GM15510 (cell line): ENCODE measurements around the gene ALK.

ENCODE experiments used
- POLR2A ChIP-seq: IDR thresholded peaks from 3 replicates; pipeline ENCODE4 v1.6.1; 2011; ENCODE audit warnings: borderline replicate concordance; ENCODE audit not compliant: insufficient read length; ENCODE audit errors: extremely low read depth

Gene ALK

GRCh38 chr2:29920631-29921559 lies 491 bp downstream of the ALK start:
- no peak for TF ChIP-seq POLR2A

DNA sequence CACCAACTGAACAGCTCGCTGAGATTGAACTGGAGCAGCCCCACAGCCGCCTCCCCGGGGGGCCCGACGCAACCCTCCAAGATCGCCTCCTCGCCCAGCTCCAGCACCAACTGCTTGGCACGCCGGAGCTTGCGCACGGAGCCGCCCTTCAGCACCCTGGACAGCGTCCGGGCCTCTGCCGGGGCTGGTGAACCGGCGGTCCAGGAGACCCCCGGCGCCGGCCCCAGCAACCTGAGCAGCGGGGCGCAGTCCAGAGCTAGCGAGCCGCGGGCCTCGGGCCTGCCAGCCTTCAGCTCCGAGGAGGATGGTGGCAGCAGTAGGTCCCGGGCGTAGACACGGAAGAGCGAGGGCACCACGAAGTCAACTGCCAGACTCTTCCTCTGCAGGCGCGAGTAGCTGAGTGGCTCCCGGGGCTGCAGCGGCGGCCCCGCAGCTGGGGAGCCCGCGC lies 1.2 kb downstream of the ALK start:
- TF ChIP-seq POLR2A = no peak

- TF ChIP-seq POLR2A = no peak
Measured at GRCh38 chr2:29918941-29919340, 2.4 kb downstream of the ALK start.

- TF ChIP-seq POLR2A = no peak
Measured at GRCh38 chr2:29917781-29918180, 3.6 kb downstream of the ALK start.

GRCh38 chr2:29916571-29916970 lies 4.8 kb downstream of the ALK start:
- TF ChIP-seq POLR2A = no peak

DNA sequence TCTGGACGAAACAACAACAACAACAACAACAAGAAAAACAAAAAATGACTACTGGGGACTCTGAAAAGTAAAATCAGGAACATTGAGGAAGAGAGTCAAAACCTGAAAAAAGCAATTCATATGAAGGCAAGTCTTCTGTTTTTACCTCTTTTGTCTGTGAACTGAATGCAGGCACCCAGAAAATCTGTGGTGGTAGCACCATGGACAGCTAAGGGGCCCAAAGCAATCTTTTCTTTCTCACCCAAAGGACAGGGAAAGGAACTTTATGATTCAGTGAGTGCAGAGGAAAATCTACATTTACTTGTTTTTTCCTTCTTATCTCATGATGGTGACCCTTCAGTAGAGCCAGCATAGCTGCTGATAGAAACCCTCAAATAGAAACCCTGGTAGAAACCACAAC lies 10.4 kb downstream of the ALK start:
- no peak for TF ChIP-seq POLR2A

GRCh38 chr2:29910465-29910864 lies 10.9 kb downstream of the ALK start:
- TF ChIP-seq POLR2A = no peak

DNA sequence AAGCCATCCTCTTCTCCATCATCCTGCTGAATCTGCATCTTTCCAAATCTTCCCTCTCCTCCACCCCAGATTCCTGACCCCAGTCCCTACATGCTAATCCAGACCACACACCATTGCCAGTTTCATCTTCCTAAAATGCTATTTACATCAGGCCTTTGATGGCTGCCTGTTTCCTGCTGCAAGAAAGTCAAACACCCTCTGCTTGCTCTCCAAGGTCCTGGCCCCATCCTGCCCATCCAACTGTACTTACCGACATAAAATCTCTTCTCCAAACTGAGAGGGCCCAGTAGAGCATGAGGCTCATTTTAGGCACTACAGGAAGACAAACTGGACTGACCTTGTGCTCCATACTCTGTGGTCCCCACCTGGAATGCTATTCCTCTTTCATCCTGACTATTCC lies 19.0 kb downstream of the ALK start:
- no peak for TF ChIP-seq POLR2A

DNA sequence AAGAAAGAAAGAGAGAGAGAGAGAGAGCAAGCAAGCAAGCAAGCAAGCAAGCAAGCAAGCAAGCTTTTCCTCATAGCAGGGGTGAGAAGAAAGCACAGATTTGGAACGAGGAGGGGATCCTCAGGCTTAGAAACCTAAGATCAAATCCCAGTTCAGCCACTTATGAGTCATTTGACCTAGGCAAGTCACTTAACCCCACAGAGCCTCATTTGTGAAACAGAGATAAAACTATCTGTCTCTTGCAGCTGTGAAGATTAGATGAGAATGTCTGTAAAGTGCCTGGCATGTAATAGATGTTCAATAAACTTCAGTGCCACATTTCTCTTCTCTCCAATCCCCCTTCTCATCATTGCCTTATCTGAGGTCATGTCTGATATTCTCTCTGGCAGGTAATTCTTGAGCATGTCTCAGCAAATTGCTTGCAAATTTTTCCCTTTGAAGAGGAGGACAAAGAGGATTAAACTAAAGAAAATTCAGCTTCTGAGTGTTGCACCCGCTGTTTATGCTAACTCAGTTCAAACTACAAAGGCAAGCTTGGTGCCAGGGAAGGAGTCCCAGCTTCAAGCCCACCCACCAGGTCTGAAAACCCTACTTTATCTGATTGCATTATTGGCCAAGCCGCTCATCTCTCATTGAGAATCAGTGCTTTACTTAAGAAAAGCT lies 20.3 kb downstream of the ALK start:
- TF ChIP-seq POLR2A = no peak

DNA sequence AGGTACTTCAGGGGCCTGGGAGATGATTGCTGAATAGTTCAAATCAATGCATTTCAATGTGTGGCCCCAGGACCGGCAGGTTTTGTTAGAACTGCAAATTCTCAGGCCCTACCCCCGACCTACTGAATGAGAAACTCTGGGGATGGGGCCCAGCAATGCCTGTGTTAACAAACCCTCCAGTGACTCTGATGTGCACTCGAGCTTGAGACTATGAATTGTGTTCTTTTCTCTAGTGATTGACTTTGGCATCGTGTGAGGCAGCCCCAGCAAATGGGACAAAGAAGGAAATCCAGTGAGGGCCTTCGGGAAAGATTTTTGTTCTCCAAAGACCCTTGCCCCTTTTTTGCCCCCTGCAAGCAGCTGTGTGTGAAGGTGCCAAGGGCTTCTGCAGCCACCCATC lies 22.4 kb downstream of the ALK start:
- no peak for TF ChIP-seq POLR2A

GRCh38 chr2:29894822-29895614 lies 26.4 kb downstream of the ALK start:
- TF ChIP-seq POLR2A = no peak

GRCh38 chr2:29892585-29893259 lies 28.7 kb downstream of the ALK start:
- TF ChIP-seq POLR2A = no peak

DNA sequence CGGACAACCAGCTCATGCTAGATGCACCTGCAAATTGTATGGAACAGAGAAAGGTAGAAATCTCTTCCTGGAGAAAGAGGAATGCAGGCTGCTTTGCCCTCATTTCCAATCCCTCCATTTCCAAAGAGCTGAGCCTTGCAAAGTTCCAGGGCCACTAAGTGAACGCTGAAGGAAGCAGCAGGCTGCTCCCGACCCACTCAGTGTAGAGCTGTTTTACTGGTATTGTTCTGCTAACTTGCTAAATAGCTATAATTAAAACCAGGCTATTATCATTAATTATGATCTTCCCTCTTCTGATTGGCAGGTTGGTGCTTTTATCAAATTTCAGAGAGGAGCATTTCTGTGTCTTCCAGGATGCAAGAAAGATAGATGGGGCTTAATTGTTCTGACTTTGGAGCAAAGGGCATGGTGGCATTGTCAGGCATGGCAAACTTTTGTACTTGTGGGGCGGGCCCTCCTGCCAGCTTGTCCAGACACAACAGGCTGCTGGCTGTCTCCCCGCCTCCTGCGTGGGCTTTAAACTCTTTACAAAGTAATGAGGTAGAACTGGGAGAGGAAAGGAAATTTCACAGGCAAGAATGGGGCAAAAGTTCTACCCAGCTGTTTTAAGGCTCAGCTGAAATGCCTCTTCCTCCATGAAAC lies 40.2 kb downstream of the ALK start:
- no peak for TF ChIP-seq POLR2A

DNA sequence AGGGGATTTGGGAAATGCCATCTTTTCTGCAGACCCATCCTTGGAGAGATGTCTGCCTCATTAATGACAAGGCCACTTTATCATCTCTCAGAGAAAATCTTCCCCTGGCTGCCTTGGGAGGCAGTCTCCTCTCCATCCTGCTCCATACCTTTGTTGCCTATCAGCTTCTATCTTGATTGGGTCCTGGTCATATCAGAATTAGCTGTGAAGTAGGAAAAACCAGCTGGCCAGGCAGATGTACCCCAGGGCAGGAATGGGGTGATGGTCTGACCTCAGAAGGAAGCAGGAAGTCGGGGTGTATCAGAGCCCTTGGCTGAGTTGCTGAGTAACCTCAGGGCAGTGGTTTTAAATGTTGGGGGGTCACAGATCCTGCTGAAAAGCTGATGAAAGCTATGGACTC lies 41.3 kb downstream of the ALK start:
- TF ChIP-seq POLR2A = no peak

DNA sequence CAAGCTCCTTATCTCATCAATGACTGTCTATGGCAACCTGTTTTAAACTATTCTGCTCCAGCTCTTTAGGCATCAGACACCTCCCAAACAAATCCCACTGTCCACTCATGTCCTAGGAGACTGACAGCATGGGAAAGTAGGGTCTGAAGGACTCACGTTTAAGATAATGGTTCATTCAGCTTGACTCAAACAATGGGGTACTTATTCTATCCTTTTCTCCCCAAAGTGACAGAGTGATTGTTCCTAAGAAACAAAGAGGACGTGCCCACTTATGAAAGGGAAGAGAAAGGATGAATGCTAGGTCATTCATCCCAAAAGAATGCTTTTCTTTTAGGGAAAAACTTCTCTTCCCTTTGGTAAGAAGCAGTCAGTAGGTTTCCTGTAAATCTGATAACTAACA lies 41.9 kb downstream of the ALK start:
- no peak for TF ChIP-seq POLR2A

GRCh38 chr2:29878898-29879297 lies 42.5 kb downstream of the ALK start:
- TF ChIP-seq POLR2A = no peak
